Stomach (tissue), 9 donors: ENCODE data around the gene ZNF561. TPM values are rescaled to one million over a fixed set of nuclear protein-coding genes. Genes with fewer than 3 reads are reported as not detected.
"Not testable (repeated sequence)": the region's sequence is repeated elsewhere in the genome, so short reads cannot be mapped to it uniquely, and the experiment has no call there.

ENCODE experiments used
- DNase-seq, 2 donors: peaks; one replicate each; pipeline versions ENCODE4 v3.0.0 to v3.0.0-alpha.2; 2013 to 2019
- H3K27ac ChIP-seq, 5 donors: fragments of 200-600 bp in 4 of 5; sonication (generic) in 4 of 5; one replicate each; pipeline ENCODE4 v1.5.1; 2013 to 2019; ENCODE audit warnings: mild to moderate bottlenecking in 1 of 5, moderate library complexity in 1 of 5
- H3K27me3 ChIP-seq, 3 donors: fragments of 200-600 bp; sonication (generic); one replicate each; pipeline ENCODE4 v1.5.1; 2017 to 2019; ENCODE audit warnings: mixed run types in 1 of 3
- H3K36me3 ChIP-seq, 4 donors: fragments of 200-600 bp; sonication (generic); 1 replicate in 3 of 4; 2 replicates in 1 of 4; pipeline ENCODE4 v1.5.1; 2016 to 2019
- H3K4me1 ChIP-seq, 4 donors: fragments of 200-600 bp; sonication (generic); one replicate each; pipeline ENCODE4 v1.5.1; 2016 to 2019
- H3K4me3 ChIP-seq, 4 donors: fragments of 200-600 bp; sonication (generic) in 3 of 4; one replicate each; pipeline ENCODE4 v1.5.1; 2016 to 2019; ENCODE audit warnings: mild to moderate bottlenecking in 1 of 4
- H3K9me3 ChIP-seq, 4 donors: fragments of 200-600 bp; sonication (generic); one replicate each; pipeline ENCODE4 v1.5.1; 2016 to 2019
- CTCF ChIP-seq, 7 experiments: fragments of 450-650 bp in 4 of 7; fragments of 200-600 bp in 3 of 7; sonication (generic) in 3 of 7; IDR thresholded peaks; one replicate each; pipeline ENCODE4 v1.5.1; 2016 to 2019; ENCODE audit warnings: antibody characterized with exemption in 7 of 7, control low read depth in 2 of 7, mild to moderate bottlenecking in 1 of 7
- EP300 ChIP-seq: sonication (generic); formaldehyde crosslinking; IDR thresholded peaks from one replicate; pipeline ENCODE4 v1.6.1; 2017; ENCODE audit warnings: antibody characterized with exemption
- POLR2A ChIP-seq, 4 donors: fragments of 450-650 bp; IDR thresholded peaks; one replicate each; pipeline ENCODE4 v1.6.1; 2016; ENCODE audit warnings: antibody characterized with exemption in 4 of 4, control low read depth in 2 of 4, mild to moderate bottlenecking in 1 of 4, moderate library complexity in 1 of 4
- POLR2AphosphoS5 ChIP-seq, 3 donors: sonication (generic); formaldehyde crosslinking; IDR thresholded peaks; one replicate each; pipeline ENCODE4 v1.6.1; 2016; ENCODE audit warnings: antibody characterized with exemption in 3 of 3
- WGBS, 5 donors: extraction: QIAGEN DNeasy Blood & Tissue Kit in 3 of 5; methylation state at CpG; one replicate each; pipeline versions ENCODE4 v1.1.5 to v1.1.7; 2013 to 2018; 5-methylcytosine and 5-hydroxymethylcytosine counted together
- intact Hi-C: fragments of 100-400 bp; cut with DNase I; formaldehyde crosslinking; loops from one replicate; pipeline ENCODE4 v1.15.1; 2023; ENCODE audit warnings: low total_unique reads
- polyA plus RNA-seq, 3 donors: library from polyadenylated mRNA; stranded (reverse); fragments of 200-250 nt; gene quantifications; one replicate each; pipeline ENCODE4 v1.2.3, GENCODE V29; 2013
- total RNA-seq, 5 donors: library from RNA; depleted of rRNA; stranded (reverse); fragments of >200 nt; gene quantifications; one replicate each; pipeline versions ENCODE4 v1.1.0 to v1.2.3, GENCODE V29; 2014 to 2016
- donor health status: healthy with polysubstance abuse.
- donor health status: Bipolar disorder and iron deficiency.
- donor health status: healthy.

ZNF561 gene
- total and polyA plus RNA-seq, 8 donors, result 7.0 to 47.9 (median 19.5) TPM

- no peak for TF ChIP-seq POLR2AphosphoS5 (IDR thresholded peaks at IDR 0.05)
- no peak for TF ChIP-seq CTCF (IDR thresholded peaks at IDR 0.05)
- no peak for TF ChIP-seq EP300
- TF ChIP-seq POLR2A (IDR thresholded peaks at IDR 0.05), result no peak
- H3K36me3 ChIP-seq, result peaks cover 42 to 73% (median 63%) of the 10 kb centered on the region in 4 donors
- H3K27ac ChIP-seq, result no peak overlapping the region
- no peak overlapping the region for H3K4me3 ChIP-seq
- intact Hi-C loops, result no loop called here
- WGBS, 5 donors, result 93 to 98% (median 97%) methylated on average over 5 of the region's 5 CpGs
- DNase-seq, result no peak
- peaks cover 45 to 99% (median 87%) of the 10 kb centered on the region in 4 donors for H3K9me3 ChIP-seq
- H3K27me3 ChIP-seq, result no peaks in the 10 kb centered on the region
- H3K4me1 ChIP-seq, result no peaks in the 10 kb centered on the region
Observed at GRCh38 chr19:9608912-9609311, 12.1 kb downstream of the ZNF561 start.

DNA sequence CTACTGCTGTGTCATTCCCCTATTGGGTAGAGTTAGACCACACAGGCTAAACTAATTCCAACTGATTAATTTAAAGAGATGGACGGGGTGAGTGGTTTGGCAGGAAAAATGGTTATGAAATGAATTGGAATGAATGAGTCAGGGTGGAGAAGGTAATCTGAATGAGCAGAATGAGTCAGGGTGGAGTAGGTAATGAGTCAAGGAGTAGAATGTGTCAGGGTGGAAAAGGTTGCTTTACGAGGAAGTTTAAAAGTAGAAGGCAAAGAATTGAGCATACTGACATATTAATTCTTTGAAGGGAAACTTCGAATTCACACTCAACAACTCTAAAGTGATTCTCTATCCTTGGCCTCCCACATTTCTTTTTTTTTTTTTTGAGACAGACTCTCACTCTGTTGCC lies 24.0 kb downstream of the ZNF561 start:
- DNase-seq, result no peak
- WGBS, 5 donors, result 67 to 86% (median 80%) methylated on average over 3 of the region's 3 CpGs
- Histone ChIP-seq H3K36me3 (no peaks in the 10 kb centered on the region), H3K27me3 (peaks cover 0 to 6% (median 0%) of the 10 kb centered on the region in 3 donors), H3K9me3 (peaks cover 12 to 45% (median 29%) of the 10 kb centered on the region in 4 donors), H3K4me3 (no peak overlapping the region), H3K27ac (no peak overlapping the region), H3K4me1 (no peaks in the 10 kb centered on the region)
- intact Hi-C loops, result no loop called here
- TF ChIP-seq EP300 (no peak), POLR2A (IDR thresholded peaks at IDR 0.05) (no peak), POLR2AphosphoS5 (IDR thresholded peaks at IDR 0.05) (no peak), CTCF (IDR thresholded peaks at IDR 0.05) (no peak)

DNA sequence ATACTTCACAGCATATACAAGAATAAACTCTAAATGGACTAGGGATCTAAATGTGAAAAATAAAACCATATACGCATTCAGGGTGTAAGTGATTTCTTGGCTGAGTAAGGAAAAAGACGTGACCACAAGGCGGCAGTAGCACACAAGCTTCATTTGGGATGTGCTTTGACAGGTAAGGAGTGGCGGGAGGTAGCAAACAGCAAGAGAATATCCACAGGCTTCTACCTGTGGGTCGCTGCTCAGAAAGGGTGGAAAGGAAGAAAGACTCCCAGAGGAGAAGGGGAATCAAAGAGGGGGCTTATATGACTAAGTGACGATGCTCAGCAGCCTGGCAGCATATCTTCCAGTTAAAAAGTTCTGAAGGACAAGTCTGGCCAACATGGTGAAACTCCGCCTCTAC lies 34.3 kb downstream of the ZNF561 start:
- intact Hi-C loops, result loop anchor here (10.0 kb wide), 1 partner anchor 208 kb away; no protein-coding TSS in a partner anchor
- WGBS, 5 donors, result 14 to 18% (median 15%) methylated on average over 7 of the region's 7 CpGs
- DNase-seq, result peak; percentile 80 to 88

DNA sequence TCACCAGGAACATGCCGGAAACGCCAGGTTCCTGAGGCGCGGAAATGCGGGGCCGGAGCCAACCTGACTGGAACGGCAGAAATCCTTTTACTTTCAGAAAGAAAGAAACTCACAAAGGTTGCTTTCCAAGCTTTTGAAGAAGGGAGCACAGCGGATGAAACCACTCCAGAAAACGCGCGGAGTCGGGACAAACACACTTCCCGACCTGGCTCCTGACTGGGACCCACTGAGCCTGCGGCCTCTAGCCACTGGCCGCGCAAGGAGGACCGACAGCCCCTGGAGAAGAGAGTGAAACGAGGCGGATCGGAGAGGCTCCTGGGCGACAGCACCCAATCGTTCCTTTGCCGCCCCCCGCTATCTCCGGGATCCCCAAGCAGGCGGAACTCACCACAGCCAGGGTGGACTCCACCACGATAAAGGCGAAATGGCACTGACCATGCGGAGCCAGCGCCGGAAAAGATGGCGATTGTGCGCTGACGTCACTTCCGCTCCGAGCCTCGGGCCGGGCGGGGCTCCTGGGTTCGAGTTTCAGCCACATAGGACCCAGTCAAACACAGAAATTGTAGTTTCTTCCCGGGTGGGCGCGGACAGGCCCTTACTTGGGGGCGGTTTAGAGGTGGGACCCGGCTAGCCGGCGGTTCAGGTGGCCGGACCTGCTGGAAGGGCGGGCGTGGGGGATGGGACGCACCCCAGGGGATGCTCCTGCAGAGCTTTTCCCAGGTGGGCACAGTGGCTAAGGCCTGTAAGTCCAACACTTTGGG lies 36.8 kb downstream of the ZNF561 start, which contains the start of gene ZNF121:
Gene ZNF121 (minus strand): TSS at position 432 of the 761 bp plus-strand sequence. CDS start 16,407 bp downstream, outside the sequence.
- TF ChIP-seq POLR2AphosphoS5 (IDR thresholded peaks at IDR 0.05) (peak; percentile 47 to 80 (median 70)), POLR2A (IDR thresholded peaks at IDR 0.05) (no peak), EP300 (peak; percentile 24), CTCF (IDR thresholded peaks at IDR 0.05) (peak in 1 of 7 experiments; percentile 14)
- peak within 1 kb of the TSS; percentile 68 to 90 (median 80) for H3K4me3 ChIP-seq
- DNase-seq, result peak; percentile 85 to 96
- peak within 1 kb of the TSS; percentile 88 to 96 (median 93) for H3K27ac ChIP-seq
- H3K9me3 ChIP-seq, result peaks cover 0 to 22% (median 12%) of the 10 kb centered on the region in 4 donors
- WGBS, 5 donors, result 0 to 1% (median 0%) methylated on average over 17 to 51 of the region's 51 CpGs
- intact Hi-C loops, result loop anchor here (10.0 kb wide), 1 partner anchor 211 kb away; no protein-coding TSS in a partner anchor
- peaks cover 6 to 30% (median 22%) of the 10 kb centered on the region in 4 donors for H3K36me3 ChIP-seq
- H3K4me1 ChIP-seq, result peaks cover 8 to 28% (median 19%) of the 10 kb centered on the region in 4 donors
- H3K27me3 ChIP-seq, result peaks cover 0 to 13% (median 0%) of the 10 kb centered on the region in 3 donors

More for the DNA sequence above, 34.3 kb downstream of the ZNF561 start:
- Histone ChIP-seq H3K4me3 (no peak overlapping the region), H3K27me3 (peaks cover 0 to 29% (median 0%) of the 10 kb centered on the region in 3 donors), H3K36me3 (peaks cover 0 to 5% (median 4%) of the 10 kb centered on the region in 4 donors), H3K4me1 (peaks cover 7 to 25% (median 19%) of the 10 kb centered on the region in 4 donors), H3K9me3 (no peaks in the 10 kb centered on the region), H3K27ac (no peak overlapping the region)
- TF ChIP-seq CTCF (IDR thresholded peaks at IDR 0.05), result peak in 5 of 7 experiments; percentile 14 to 56 (median 54)
- TF ChIP-seq POLR2A (IDR thresholded peaks at IDR 0.05), result no peak

- peaks cover 9 to 49% (median 39%) of the 10 kb centered on the region in 4 donors for H3K36me3 ChIP-seq
- not testable (repeated sequence) for H3K27ac ChIP-seq, DNase-seq, H3K27me3 ChIP-seq
- peak overlapping the region in 2 of 4 donors; percentile 9 to 90 for H3K4me3 ChIP-seq
- H3K9me3 ChIP-seq, result peaks cover 9 to 41% (median 25%) of the 10 kb centered on the region in 4 donors
- 84 to 92% (median 88%) methylated on average over 13 of the region's 13 CpGs for WGBS, 5 donors
- intact Hi-C loops, result loop anchor here (10.0 kb wide), 1 partner anchor 213 kb away; no protein-coding TSS in a partner anchor
- peaks cover 8 to 28% (median 19%) of the 10 kb centered on the region in 4 donors for H3K4me1 ChIP-seq
Observed at GRCh38 chr19:9582081-9582725, 38.8 kb downstream of the ZNF561 start.
